Lung (tissue), 12 donors: ENCODE measurements around the gene SLC1A7. TPM values are rescaled to one million over a fixed set of nuclear protein-coding genes. Genes with fewer than 3 reads are reported as not detected.

Experiments
- ATAC-seq: fragments of 200-7000 bp; cut with Tn5 transposase; one replicate; pipeline ENCODE4 v1.9.1; 2020; ENCODE audit warnings: moderate number of reproducible peaks; ENCODE audit not compliant: insufficient read depth, low FRiP score
- DNase-seq, 3 donors: peaks; one replicate each; pipeline ENCODE4 v3.0.0-alpha.2; 2013 to 2017
- H3K27ac ChIP-seq, 2 donors: one replicate each; pipeline ENCODE4 v1.5.1; 2013; ENCODE audit warnings: mild to moderate bottlenecking in 2 of 2, moderate library complexity in 2 of 2, control low read depth in 1 of 2, inconsistent platforms in 1 of 2, low read depth in 1 of 2, low read length in 1 of 2
- H3K27me3 ChIP-seq, 3 donors: one replicate each; pipeline ENCODE4 v1.5.1; 2013; ENCODE audit warnings: low read length in 2 of 3; ENCODE audit not compliant: control insufficient read depth in 3 of 3, insufficient read depth in 3 of 3
- H3K36me3 ChIP-seq, 4 donors: one replicate each; pipeline ENCODE4 v1.5.1; 2013; ENCODE audit warnings: low read length in 4 of 4, mild to moderate bottlenecking in 1 of 4, moderate library complexity in 1 of 4; ENCODE audit not compliant: control insufficient read depth in 4 of 4, insufficient read depth in 4 of 4
- H3K4me1 ChIP-seq, 5 donors: one replicate each; pipeline ENCODE4 v1.5.1; 2013; ENCODE audit warnings: low read length in 5 of 5, mild to moderate bottlenecking in 2 of 5, moderate library complexity in 1 of 5; ENCODE audit not compliant: control insufficient read depth in 5 of 5, insufficient read depth in 5 of 5
- H3K4me3 ChIP-seq: one replicate; pipeline ENCODE4 v1.5.1; 2013; ENCODE audit warnings: mild to moderate bottlenecking, control low read depth, moderate library complexity
- H3K9ac ChIP-seq, 2 donors: one replicate each; pipeline ENCODE4 v1.5.1; 2013; ENCODE audit warnings: low read length in 2 of 2, control low read depth in 1 of 2; ENCODE audit not compliant: insufficient read depth in 1 of 2
- H3K9me3 ChIP-seq, 4 donors: one replicate each; pipeline ENCODE4 v1.5.1; 2013; ENCODE audit warnings: low read length in 3 of 4, mild to moderate bottlenecking in 1 of 4, moderate library complexity in 1 of 4; ENCODE audit not compliant: control insufficient read depth in 4 of 4, insufficient read depth in 3 of 4
- WGBS, 2 donors: extraction: QIAGEN DNeasy Blood & Tissue Kit; methylation state at CpG; one replicate each; pipeline ENCODE4 v1.1.7; 2013; 5-methylcytosine and 5-hydroxymethylcytosine counted together
- polyA plus RNA-seq, 2 donors: library from polyadenylated mRNA; stranded (reverse); fragments of 200-250 nt; gene quantifications; one replicate each; pipeline ENCODE4 v1.2.1, GENCODE V29; 2013
- total RNA-seq, 2 donors: library from RNA; depleted of rRNA in 1 of 2; stranded (reverse); fragments of >200 nt in 1 of 2; gene quantifications; one replicate each; pipeline ENCODE4 v1.2.1, GENCODE V29; 2014 to 2021
- TF ChIP-seq, protein P1 (sequence below): IDR thresholded peaks from 2 replicates; pipeline ENCODE4 v1.5.1; 2012; ENCODE audit warnings: mild to moderate bottlenecking; ENCODE audit errors: control extremely low read depth, extremely low read depth
- donor health status: control.
- donor health status: control.
- donor health status: Bipolar disorder and iron deficiency.
- donor health status: healthy.
- donor health status: DM: yes; HTN: yes; CAD: no.

Gene SLC1A7
- total and polyA plus RNA-seq, 4 donors, result 0.14 to 0.81 (median 0.38) TPM

DNA sequence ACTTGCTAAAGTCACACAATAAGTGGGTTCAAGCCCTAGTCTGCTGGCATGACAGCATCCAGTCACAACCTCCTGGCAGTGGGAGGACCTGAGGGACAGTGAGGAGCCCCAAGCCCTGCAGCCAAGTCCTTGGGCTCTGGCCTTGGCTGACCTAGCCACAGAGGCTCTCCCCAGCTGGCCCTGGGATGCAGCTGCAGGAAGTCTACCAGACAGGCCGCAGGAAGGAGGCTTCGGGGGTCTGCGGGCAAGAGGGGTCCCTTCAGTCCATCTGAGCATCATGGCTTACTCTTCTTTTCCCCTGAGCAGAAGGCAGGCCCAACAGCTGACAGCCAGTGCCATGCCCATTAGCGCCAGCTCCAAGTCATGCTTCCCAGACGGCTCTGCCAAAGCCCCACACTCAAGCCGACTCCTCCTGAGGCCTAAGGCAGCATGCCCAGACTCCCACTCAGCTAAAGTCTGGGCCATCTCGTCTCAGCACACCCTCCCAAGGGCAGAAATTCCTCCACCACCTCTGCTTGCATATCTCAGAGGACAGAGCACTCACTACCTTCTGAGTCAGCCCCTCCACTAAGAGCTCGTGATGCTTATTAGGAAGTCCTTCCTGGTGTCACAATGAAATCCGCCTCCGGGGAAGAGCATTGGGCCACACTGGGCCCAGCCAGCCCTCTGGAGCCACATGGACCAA is 20.1 kb downstream of the SLC1A7 start:
- no peak for ATAC-seq

GRCh38 chr1:53121319-53122172 is 20.9 kb downstream of the SLC1A7 start:
- Histone ChIP-seq H3K9ac (no peak overlapping the region), H3K27ac (no peak overlapping the region), H3K4me3 (no peak overlapping the region), H3K9me3 (no peaks in the 10 kb centered on the region), H3K36me3 (no peaks in the 10 kb centered on the region), H3K4me1 (peaks cover 0 to 54% (median 16%) of the 10 kb centered on the region in 5 donors), H3K27me3 (no peaks in the 10 kb centered on the region)
- peak in 2 of 3 donors; percentile 60 to 69 for DNase-seq
- no peak for ATAC-seq
- WGBS, 2 donors, result 57 to 67% methylated on average over 17 to 18 of the region's 18 CpGs
- TF ChIP-seq, protein P1, sequence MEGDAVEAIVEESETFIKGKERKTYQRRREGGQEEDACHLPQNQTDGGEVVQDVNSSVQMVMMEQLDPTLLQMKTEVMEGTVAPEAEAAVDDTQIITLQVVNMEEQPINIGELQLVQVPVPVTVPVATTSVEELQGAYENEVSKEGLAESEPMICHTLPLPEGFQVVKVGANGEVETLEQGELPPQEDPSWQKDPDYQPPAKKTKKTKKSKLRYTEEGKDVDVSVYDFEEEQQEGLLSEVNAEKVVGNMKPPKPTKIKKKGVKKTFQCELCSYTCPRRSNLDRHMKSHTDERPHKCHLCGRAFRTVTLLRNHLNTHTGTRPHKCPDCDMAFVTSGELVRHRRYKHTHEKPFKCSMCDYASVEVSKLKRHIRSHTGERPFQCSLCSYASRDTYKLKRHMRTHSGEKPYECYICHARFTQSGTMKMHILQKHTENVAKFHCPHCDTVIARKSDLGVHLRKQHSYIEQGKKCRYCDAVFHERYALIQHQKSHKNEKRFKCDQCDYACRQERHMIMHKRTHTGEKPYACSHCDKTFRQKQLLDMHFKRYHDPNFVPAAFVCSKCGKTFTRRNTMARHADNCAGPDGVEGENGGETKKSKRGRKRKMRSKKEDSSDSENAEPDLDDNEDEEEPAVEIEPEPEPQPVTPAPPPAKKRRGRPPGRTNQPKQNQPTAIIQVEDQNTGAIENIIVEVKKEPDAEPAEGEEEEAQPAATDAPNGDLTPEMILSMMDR, result no peak

More for the DNA sequence above, 20.1 kb downstream of the SLC1A7 start:
- Histone ChIP-seq H3K27ac (no peak overlapping the region), H3K9ac (no peak overlapping the region), H3K4me3 (no peak overlapping the region), H3K9me3 (no peaks in the 10 kb centered on the region), H3K27me3 (no peaks in the 10 kb centered on the region), H3K36me3 (no peaks in the 10 kb centered on the region), H3K4me1 (peaks cover 0 to 55% (median 16%) of the 10 kb centered on the region in 5 donors)
- 63 to 87% methylated on average over 10 of the region's 10 CpGs for WGBS, 2 donors
- TF ChIP-seq, protein P1, result no peak
- peak in 1 of 3 donors; percentile 34 for DNase-seq

GRCh38 chr1:53120659-53121058 is 21.8 kb downstream of the SLC1A7 start:
- 73 to 85% methylated on average over 12 of the region's 12 CpGs for WGBS, 2 donors
- Histone ChIP-seq H3K9ac (no peak overlapping the region), H3K27ac (no peak overlapping the region), H3K9me3 (no peaks in the 10 kb centered on the region), H3K36me3 (no peaks in the 10 kb centered on the region), H3K4me1 (peaks cover 0 to 53% (median 19%) of the 10 kb centered on the region in 5 donors), H3K27me3 (no peaks in the 10 kb centered on the region), H3K4me3 (no peak overlapping the region)
- ATAC-seq (no peak), DNase-seq (no peak)
- TF ChIP-seq, protein P1, result no peak
